GM21447 (cell line): ENCODE results near the gene TEKT5.
"Not testable (repeated sequence)": the region's sequence is repeated elsewhere in the genome, so short reads cannot be mapped to it uniquely, and the experiment has no call there.

Experiments used
- ATAC-seq: cut with Tn5 transposase; IDR thresholded peaks from one replicate; pipeline ENCODE4 v1.9.1; 2021; ENCODE audit not compliant: unreplicated experiment

TEKT5 gene

DNA sequence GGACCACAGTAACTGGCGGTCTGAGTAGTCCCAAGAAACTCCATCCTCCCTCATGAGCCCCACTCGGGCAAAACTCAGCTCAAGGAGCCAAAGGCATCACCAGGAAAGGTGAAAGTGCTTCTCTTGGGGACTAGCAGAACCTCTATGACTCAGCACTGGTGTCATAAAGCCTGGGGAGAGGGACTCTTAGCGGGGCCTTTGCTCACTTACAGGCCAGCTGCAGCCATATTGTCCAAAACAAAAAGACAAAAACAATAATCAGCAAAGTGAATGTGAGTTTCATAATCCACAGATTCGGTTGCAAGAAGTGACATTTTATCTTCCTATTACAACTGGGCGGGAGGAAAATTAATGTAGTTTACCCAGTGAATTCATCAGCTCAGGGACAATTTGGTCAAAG, at the start of gene TEKT5:
Gene TEKT5, minus strand, starts transcription at position 101 of the 400 bp plus-strand sequence. Its CDS starts 57 bp downstream, at position 44.
- no peak for ATAC-seq

DNA sequence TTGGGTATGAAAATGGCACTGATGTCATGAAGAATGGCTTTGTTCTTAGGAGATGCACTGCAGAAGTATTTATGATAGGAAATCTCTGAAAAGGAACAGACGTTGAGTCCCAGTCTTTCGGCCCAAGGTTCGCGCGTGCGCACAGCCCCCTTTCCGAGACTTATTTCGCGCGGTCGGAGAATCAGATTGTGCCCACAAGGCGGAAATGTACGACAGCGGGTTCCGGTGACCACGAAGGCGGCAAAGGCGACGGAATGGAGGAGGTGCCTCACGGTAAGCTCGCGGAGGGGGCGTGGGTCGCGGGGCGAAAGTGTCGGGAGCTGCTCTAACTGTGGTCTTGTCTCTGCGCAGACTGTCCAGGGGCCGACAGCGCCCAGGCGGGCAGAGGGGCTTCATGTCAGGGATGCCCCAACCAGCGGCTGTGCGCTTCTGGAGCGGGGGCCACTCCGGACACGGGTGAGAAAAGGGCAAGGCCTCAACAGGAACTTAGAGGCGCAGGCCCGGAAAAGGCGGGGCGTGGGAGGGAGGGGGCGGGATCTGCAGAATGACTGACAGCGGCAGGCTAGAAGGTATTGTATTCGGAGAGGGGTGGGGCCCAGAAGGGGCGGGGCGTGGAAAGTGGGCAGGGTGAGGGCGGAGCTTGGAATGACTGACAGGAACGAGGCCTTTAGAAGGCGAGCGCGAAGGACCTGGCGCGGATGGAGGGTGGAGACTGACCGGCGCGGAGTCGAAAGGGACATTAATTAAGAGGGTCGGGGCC, 49.1 kb upstream of the TEKT5 start, which contains the start of gene NUBP1:
Gene NUBP1, plus strand, starts transcription at position 233 of the 760 bp plus-strand sequence. Its CDS starts 22 bp downstream, at position 255.
- ATAC-seq, result peak; percentile 85

DNA sequence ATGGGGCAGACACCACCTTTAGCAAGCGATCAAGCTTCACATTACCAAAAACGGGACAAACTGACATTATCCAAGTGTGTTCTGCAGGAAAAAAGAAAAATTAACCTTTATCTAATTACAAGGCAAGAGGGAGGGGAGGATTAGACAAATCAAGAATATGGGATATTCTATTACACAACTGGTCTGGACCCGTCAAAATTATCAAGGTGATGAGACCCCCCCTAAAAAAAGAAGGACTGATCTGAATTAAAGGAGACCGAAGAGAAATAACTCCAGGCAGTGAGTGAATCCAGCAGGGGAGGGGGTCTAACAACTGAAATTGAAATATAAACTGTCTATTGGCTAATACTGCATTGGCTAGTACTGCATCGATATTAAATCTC, 48.5 kb upstream of the TEKT5 start:
- ATAC-seq, result no peak

DNA sequence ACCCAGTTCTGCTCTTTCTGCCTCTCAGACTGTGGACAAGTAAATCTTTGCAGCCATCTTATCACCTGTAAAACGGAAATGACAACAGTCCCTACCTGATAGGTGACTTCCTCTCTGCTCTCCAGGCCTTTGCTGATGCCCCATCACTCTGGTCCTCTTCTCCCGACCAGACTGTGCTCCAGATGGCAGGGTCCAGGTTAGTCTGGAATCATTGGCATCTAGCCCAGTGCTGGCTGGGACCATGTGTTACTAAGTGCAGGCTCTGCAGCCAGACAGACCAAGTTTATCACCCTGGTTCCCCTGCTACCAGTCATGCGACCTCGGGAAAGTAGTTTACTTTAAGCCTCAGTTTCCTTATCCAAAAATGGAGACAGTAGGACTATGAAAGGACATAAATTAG, 47.1 kb upstream of the TEKT5 start:
- no peak for ATAC-seq

DNA sequence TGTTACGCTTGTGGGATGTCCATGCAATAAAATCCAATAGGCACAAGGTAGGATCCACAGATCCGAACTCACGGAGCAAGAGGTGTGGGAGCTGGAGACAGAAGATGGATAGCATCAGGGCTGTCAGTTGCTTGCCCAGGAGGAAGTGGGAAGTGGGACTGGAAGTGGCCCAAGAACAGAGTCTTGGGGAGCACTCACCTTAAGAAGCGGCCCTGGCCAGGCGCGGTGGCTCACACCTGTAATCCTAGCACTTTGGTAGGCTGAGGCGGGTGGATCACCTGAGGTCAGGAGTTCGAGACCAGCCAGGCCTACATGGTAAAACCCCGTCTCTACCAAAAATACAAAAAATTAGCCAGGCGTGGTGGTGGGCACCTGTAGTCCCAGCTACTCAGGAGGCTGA, 46.5 kb upstream of the TEKT5 start:
- not testable (repeated sequence) for ATAC-seq

DNA sequence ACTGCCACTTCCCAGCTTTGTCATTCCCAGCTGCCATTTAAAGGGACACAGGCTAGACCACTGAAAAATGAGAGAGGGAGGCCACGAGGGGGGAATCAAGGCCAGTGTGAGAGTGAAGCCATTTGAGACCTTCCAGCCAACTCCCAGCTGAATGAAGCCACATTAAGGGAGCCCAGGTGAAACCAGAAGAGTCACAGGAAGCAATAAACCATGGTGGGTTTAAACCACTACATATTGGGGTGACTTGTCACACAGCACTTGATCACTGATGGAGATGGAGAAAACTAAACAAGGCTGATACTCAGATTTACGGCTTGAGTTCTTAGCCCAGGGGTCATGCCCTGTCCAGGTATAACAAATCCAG, 46.1 kb upstream of the TEKT5 start:
- ATAC-seq, result no peak

DNA sequence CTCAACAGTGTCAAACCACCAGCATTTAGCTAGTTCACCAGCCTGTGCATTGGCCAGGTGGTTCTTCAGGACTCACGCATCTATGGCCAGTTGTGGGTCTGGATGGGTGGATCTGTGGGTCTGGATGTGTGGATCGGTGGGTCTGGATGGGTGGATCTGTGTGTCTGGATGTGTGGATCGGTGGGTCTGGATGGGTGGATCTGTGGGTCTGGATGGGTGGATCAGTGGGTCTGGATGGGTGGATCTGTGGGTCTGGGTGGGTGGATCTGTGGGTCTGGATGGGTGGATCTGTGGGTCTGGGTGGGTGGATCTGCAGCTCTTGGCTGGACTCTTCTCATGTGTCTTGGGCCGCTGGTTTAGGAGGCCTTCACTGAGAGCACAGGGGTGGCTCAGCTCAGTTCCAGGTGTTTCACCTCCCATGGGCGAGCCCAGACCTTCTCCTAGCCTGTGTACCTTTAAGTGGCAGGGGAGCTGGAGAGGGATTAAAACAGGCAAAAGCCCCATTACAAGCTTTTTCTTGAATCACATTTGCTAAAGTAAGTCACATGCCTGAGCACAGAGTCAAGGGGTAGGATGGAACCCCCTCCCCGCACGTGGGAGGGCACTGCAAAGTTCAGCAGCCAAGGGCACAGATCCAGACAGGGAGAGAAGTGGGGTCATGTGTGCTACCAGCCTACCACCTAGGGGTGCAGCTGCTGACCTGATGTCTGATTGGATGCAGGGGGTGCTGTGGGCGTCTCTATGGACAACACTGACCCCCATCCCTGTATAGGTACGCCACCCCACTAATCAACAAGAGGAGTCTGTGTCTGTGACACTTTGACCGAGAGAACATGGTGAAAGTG, 45.5 kb upstream of the TEKT5 start:
- ATAC-seq, result no peak

GRCh38 chr16:10738231-10739077, 43.7 kb upstream of the TEKT5 start:
- peak; percentile 82 for ATAC-seq

- ATAC-seq, result no peak
Observed at GRCh38 chr16:10737068-10737625, 42.4 kb upstream of the TEKT5 start.

GRCh38 chr16:10731790-10732189, 37.1 kb upstream of the TEKT5 start:
- no peak for ATAC-seq

DNA sequence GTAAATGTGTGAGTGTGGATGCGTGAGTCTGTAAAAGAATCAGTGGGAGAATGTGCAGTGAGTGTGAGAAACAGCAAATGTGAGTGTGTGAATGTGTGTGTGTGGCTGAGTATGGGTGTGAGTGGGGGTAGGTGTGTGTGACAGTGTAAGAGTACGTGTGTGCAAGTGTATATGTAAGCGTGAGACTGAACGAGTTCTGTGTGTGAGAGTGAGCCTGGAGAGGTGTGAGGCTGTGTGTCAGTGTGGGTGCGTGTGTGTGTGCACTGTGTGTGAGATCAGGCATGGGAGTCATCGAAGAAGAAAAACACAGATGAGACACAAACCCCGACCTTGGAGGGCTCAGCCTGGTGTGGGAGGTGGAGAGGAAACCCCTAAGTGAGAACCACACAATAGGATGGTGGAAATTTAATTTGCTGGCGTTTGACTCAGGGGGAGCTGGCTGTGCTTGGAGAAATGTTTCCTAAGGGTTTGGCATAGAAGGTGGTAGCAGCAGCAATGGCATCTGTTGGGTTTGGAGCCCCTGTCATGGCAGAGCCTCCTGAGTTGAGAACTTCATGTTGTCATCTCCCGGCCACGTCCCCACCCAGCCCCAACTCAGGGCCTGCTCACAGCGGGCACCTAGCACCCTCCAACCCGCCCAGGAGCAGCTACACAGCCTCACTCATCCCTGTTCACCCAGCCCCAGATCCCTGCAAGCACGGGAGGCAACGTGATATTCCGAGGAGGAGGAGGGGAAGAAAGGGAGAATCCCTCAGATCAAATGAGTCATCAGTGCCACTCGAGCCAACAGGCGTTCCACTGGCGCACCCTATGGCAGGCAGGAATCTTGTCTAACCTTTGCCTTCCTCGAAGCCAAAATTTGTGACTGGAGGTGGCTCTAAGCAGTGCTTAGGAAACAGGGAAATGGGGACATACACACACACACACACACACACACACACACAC, 34.6 kb upstream of the TEKT5 start:
- ATAC-seq, result no peak

GRCh38 chr16:10728003-10728887, 33.5 kb upstream of the TEKT5 start:
- ATAC-seq, result no peak

DNA sequence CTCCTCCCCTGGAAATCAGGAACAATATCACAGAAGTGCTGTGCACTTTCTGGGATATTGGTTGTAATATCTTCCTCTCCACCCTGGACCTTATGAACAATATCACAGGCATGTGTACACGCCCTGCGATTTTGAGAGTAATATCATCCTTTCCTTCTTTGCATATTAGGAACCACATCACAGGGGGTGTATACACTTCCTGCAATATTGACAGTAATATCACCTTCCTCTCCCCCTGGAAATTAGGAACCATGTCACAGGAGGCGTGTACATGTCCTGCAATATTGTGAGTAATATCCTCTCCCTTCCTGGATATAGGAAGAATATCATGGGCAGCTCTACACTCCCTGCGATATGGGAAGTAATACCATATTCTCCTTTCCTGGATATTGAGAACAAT, 14.2 kb upstream of the TEKT5 start:
- ATAC-seq, result no peak

- ATAC-seq, result no peak
Observed at GRCh38 chr16:10699756-10700155, 5.0 kb upstream of the TEKT5 start.

GRCh38 chr16:10694306-10694705, 424 bp downstream of the TEKT5 start:
- no peak for ATAC-seq

DNA sequence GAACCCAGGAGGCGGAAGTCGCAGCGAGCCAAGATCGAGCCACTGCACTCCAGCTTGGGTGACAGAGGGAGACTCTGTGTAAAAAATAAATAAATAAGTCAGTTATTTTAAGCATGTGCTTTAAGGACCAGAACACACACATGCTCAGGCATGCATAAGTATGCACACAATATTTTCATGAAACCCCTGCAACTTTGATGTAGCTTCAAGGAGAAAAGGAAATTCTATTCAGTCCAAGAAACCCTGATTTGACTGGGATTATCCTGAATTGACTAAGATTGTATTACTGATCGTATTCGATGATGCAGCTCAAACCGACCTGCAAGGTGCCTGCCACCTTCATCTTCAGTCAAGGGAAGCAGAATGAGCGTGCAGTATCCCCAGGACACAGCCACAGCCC, 841 bp downstream of the TEKT5 start:
- no peak for ATAC-seq

GRCh38 chr16:10692470-10692869, 2.3 kb downstream of the TEKT5 start:
- no peak for ATAC-seq

DNA sequence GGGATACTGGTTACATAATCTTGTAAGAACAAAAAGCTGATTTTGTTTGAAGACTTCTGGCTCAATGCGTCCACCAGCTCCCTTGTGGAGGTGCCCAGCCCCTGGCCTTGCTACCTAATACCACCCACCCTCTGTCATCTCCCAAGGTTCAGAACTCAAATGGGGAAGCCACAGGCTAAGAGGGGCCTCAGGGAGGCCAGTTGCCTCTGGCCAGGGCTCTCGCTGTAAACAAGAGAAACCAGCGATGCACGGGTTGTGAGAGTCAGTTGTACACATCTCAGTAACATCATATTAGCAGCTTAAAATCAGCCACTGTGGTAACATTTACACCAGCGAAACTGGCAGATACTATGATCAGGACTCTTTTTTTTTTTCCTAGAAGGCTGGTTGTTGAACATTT, 6.0 kb downstream of the TEKT5 start:
- no peak for ATAC-seq

GRCh38 chr16:10688291-10688690, 6.4 kb downstream of the TEKT5 start:
- no peak for ATAC-seq
